ENCODE data around the gene GABBR2. TPM values are rescaled to one million over a fixed set of nuclear protein-coding genes. Genes with fewer than 3 reads are reported as not detected.

The GABBR2 gene
- total and polyA plus RNA-seq, 2 of the 8 experiments (the other 6 are each of a cell fraction or from before 2014, with no cell fraction given) = 0.50 to 1.2 TPM

DNA sequence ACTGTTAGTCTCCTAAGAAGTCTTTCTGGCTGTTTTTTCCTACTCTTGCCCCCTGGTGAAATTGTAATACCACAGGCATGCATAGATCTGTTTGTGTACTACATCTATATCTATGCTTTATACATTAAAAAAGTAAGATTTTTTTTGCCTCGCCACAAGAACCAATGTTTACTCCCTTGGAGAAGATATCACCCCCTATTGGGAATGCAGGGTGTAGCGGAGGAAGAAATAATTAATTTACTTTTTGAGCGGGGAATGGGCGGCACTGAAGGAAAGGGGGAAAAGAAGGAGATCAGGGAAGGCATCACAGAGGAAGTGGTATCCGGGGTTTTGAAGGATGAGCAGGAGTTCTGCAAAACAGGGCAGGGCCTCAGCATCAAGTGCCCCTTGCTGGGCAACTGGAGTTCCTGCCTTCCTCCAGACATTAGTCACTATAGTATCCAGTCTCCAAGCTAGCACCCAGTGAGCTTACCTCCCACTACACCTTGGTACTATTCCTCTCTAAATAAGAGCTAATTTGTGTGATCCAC is 134.9 kb downstream of the GABBR2 start:
- Histone ChIP-seq H4K91ac (replicated peaks; ENCODE audit: insufficient read length, low read length) (no peak overlapping the region), H4K8ac (ENCODE audit: extremely low read depth, insufficient read depth, low read length) (no peak overlapping the region), H3K27me3 (replicated peaks in 1 of 4; ENCODE audit: control insufficient read depth in 3 of 4, extremely low read depth in 1 of 4, insufficient read depth in 3 of 4, low read length in 3 of 4) (no peaks in the 10 kb centered on the region), H2AFZ (ENCODE audit: low read length) (no peak overlapping the region), H3K9me3 (ENCODE audit: insufficient read depth in 2 of 2, low read depth in 1 of 2, low read length in 1 of 2) (no peaks in the 10 kb centered on the region), H3K18ac (ENCODE audit: extremely low read depth, low read length) (no peak overlapping the region), H3K56ac (replicated peaks; ENCODE audit: insufficient read length, low read depth, low read length) (no peak overlapping the region), H3K36me3 (ENCODE audit: control insufficient read depth in 2 of 4, insufficient read depth in 4 of 4, low read length in 3 of 4) (no peaks in the 10 kb centered on the region), H3K9ac (replicated peaks in 1 of 4; ENCODE audit: extremely low read depth in 1 of 4, low read depth in 3 of 4, low read length in 3 of 4) (no peak overlapping the region), H3K23ac (ENCODE audit: insufficient read length) (no peak overlapping the region), H3K14ac (ENCODE audit: insufficient read length) (no peak overlapping the region), H2BK20ac (ENCODE audit: low read length) (no peak overlapping the region), H3K79me2 (ENCODE audit: control insufficient read depth in 1 of 2, insufficient read depth in 2 of 2, low read length in 2 of 2) (no peaks in the 10 kb centered on the region), H4K20me1 (replicated peaks in 1 of 2; ENCODE audit: control insufficient read depth in 1 of 2, insufficient read depth in 2 of 2, low read length in 2 of 2) (peaks cover 0 to 2% of the 10 kb centered on the region in 2 experiments), H3K27ac (ENCODE audit: low read depth, low read length) (no peak overlapping the region), H3K79me1 (ENCODE audit: low read depth, low read length) (no peaks in the 10 kb centered on the region), H2BK120ac (replicated peaks; ENCODE audit: low read depth, low read length) (no peak overlapping the region), H4K5ac (ENCODE audit: insufficient read length, low read depth, low read length) (no peak overlapping the region), H3K4me3 (ENCODE audit: extremely low read depth in 1 of 4, insufficient read depth in 2 of 4, low read depth in 3 of 4, low read length in 4 of 4) (no peak overlapping the region), H3K4me1 (replicated peaks in 1 of 4; ENCODE audit: control insufficient read depth in 3 of 4, insufficient read depth in 4 of 4, low read length in 3 of 4) (no peaks in the 10 kb centered on the region), H2BK12ac (ENCODE audit: low read depth, low read length) (no peak overlapping the region), H2BK15ac (ENCODE audit: low read length) (no peak overlapping the region), H3K4me2 (ENCODE audit: insufficient read depth in 1 of 2, low read depth in 2 of 2, low read length in 2 of 2) (no peak overlapping the region), H3K23me2 (ENCODE audit: low read depth, low read length) (peaks cover 5% of the 10 kb centered on the region; the same call in 1 of the 2 replicates), H3K4ac (replicated peaks; ENCODE audit: insufficient read length, low read depth, low read length) (no peak overlapping the region), H2AK5ac (ENCODE audit: low read depth, low read length) (no peak overlapping the region), H2BK5ac (ENCODE audit: low read depth, low read length) (no peak overlapping the region)
- POLR2A ChIA-PET (ENCODE audit: partially characterized antibody) = no interaction called here
- TF ChIP-seq ZNF274 (IDR thresholded peaks at IDR 0.05; ENCODE audit: borderline replicate concordance, extremely low read depth, low read length) (no peak), RAD21 (IDR thresholded peaks at IDR 0.05 in 1 of 2, conservative IDR thresholded peaks at IDR 0.05 in 1 of 2; ENCODE audit: low read depth in 2 of 2, low read length in 2 of 2) (peak in 1 of 2 experiments; percentile 25; a peak in 1 of 4 replicates)
- WGBS, 2 experiments (ENCODE audit: extremely low coverage in 1 of 2, insufficient coverage in 1 of 2, insufficient read length in 1 of 2, insufficient replicate concordance in 2 of 2, low coverage in 1 of 2, low lambda C conversion rate in 2 of 2, missing lambda C conversion rate in 1 of 2) = 79% methylated on average over 5 of the region's 5 CpGs; no CpG with 5 or more reads in 1 of the 2 experiments
- DNase-seq (ENCODE audit: low read depth in 1 of 2, low spot score in 2 of 2) = no peak
- CTCF ChIA-PET (ENCODE audit: partially characterized antibody) = interaction anchor here (0.6 to 1.7 kb wide), 6 partner anchors 10 to 388 kb away, joined by 3 to 7 read pairs (median 4); no protein-coding TSS in a partner anchor
- FAIRE-seq = no peak

All from H1 (cell line).